A549 (cell line): ENCODE results near the gene IL12B.

Experiments
- CEBPB ChIP-seq, 2 experiments: fragments of >200 bp in 1 of 2; sonication (Bioruptor Twin) in 1 of 2; formaldehyde crosslinking in 1 of 2; IDR thresholded peaks; 2 replicates each; pipeline ENCODE4 v1.6.1; 2012 to 2016
- CHD2 ChIP-seq: fragments of 150-350 bp; IDR thresholded peaks from 2 replicates; pipeline ENCODE4 v1.6.1; 2014; ENCODE audit warnings: low read length; ENCODE audit not compliant: partially characterized antibody
- CTCF ChIP-seq: fragments of >200 bp; sonication (Bioruptor Twin); formaldehyde crosslinking; IDR thresholded peaks from 3 replicates; pipeline ENCODE4 v1.5.1; 2016
- ELK1 ChIP-seq: fragments of 150-350 bp; IDR thresholded peaks from 2 replicates; pipeline ENCODE4 v1.6.1; 2014; ENCODE audit warnings: low read depth, mild to moderate bottlenecking, low read length
- EP300 ChIP-seq, 2 experiments: fragments of >200 bp; sonication (Bioruptor Twin); formaldehyde crosslinking; IDR thresholded peaks; 2 replicates in 1 of 2; 3 replicates in 1 of 2; pipeline ENCODE4 v1.6.1; 2016 to 2017
- ESRRA ChIP-seq: fragments of 150-350 bp; IDR thresholded peaks from 2 replicates; pipeline ENCODE4 v1.6.1; 2014; ENCODE audit warnings: mild to moderate bottlenecking, low read length, borderline replicate concordance
- FOSB ChIP-seq: fragments of 250-450 bp; sonication (Bioruptor Pico); IDR thresholded peaks from 2 replicates; pipeline ENCODE4 v1.5.0; 2020; ENCODE audit warnings: mild to moderate bottlenecking, moderate library complexity
- HOXA7 ChIP-seq: fragments of 250-450 bp; sonication (Bioruptor Pico); IDR thresholded peaks from 2 replicates; pipeline ENCODE4 v1.5.0; 2020; ENCODE audit warnings: mild to moderate bottlenecking, moderate library complexity
- JUN ChIP-seq, 2 experiments: fragments of >200 bp; sonication (Bioruptor Twin); formaldehyde crosslinking; IDR thresholded peaks; 2 replicates in 1 of 2; 3 replicates in 1 of 2; pipeline ENCODE4 v1.6.1; 2016 to 2017
- MAZ ChIP-seq: fragments of 150-350 bp; IDR thresholded peaks from 2 replicates; pipeline ENCODE4 v1.6.1; 2014; ENCODE audit warnings: antibody characterized with exemption, low read depth, low read length, borderline replicate concordance
- NFE2L2 ChIP-seq: fragments of 150-350 bp; conservative IDR thresholded peaks from 2 replicates; pipeline ENCODE4 v1.6.1; 2014; ENCODE audit warnings: low read length
- POLR2A ChIP-seq: IDR thresholded peaks from 2 replicates; pipeline ENCODE4 v1.6.1; 2012; ENCODE audit warnings: mild to moderate bottlenecking, low read length

GRCh38 chr5:159336586-159336985, 6.3 kb upstream of the IL12B start:
- TF ChIP-seq FOSB: no peak
- TF ChIP-seq MAZ: no peak
- no peak for TF ChIP-seq CHD2
- TF ChIP-seq EP300 (IDR thresholded peaks at IDR 0.05): no peak
- no peak for TF ChIP-seq CTCF
- TF ChIP-seq JUN (IDR thresholded peaks at IDR 0.05): no peak
- no peak for TF ChIP-seq ELK1
- TF ChIP-seq POLR2A: no peak
- TF ChIP-seq CEBPB (IDR thresholded peaks at IDR 0.05): no peak
- TF ChIP-seq HOXA7 (CRISPR knock-in tag): no peak
- TF ChIP-seq NFE2L2: no peak
- no peak for TF ChIP-seq ESRRA
